HCT116 (cell line): ENCODE results near the gene PREP.

Experiments
- CEBPB ChIP-seq: IDR thresholded peaks from 2 replicates; pipeline ENCODE4 v1.6.1; 2012; ENCODE audit warnings: low read depth
- CTCF ChIP-seq, 3 experiments: fragments of 200-600 bp in 1 of 3; sonication (generic) in 1 of 3; IDR thresholded peaks in 2 of 3; conservative IDR thresholded peaks in 1 of 3; 2 replicates each; pipeline ENCODE4 v1.5.1; 2012 to 2017; ENCODE audit warnings: low read depth in 2 of 3, low read length in 2 of 3, antibody characterized with exemption in 1 of 3, borderline replicate concordance in 1 of 3, control low read depth in 1 of 3, mild to moderate bottlenecking in 1 of 3, mixed read lengths in 1 of 3, mixed run types in 1 of 3, moderate library complexity in 1 of 3; ENCODE audit not compliant: insufficient read depth in 1 of 3
- EZH2 ChIP-seq: fragments of 200-600 bp; sonication (generic); IDR thresholded peaks from 2 replicates; pipeline ENCODE4 v1.6.1; 2017; ENCODE audit warnings: antibody characterized with exemption, mixed run types
- FOSL1 ChIP-seq: IDR thresholded peaks from 2 replicates; pipeline ENCODE4 v1.6.1; 2012; ENCODE audit warnings: low read depth
- JUND ChIP-seq: IDR thresholded peaks from 2 replicates; pipeline ENCODE4 v1.6.1; 2012
- POLR2A ChIP-seq: IDR thresholded peaks from 2 replicates; pipeline ENCODE4 v1.7.0; 2011; ENCODE audit warnings: borderline replicate concordance; ENCODE audit not compliant: insufficient read depth, insufficient read length; ENCODE audit errors: extremely low read depth
- SIN3A ChIP-seq: IDR thresholded peaks from 2 replicates; pipeline ENCODE4 v1.6.1; 2012; ENCODE audit warnings: low read depth
- YY1 ChIP-seq: IDR thresholded peaks from 2 replicates; pipeline ENCODE4 v1.6.1; 2011; ENCODE audit warnings: low read length, low read depth, moderate library complexity, mild to moderate bottlenecking; ENCODE audit not compliant: insufficient replicate concordance; ENCODE audit errors: extremely low read depth
- ZFX ChIP-seq: fragments of 450-650 bp; IDR thresholded peaks from 2 replicates; pipeline ENCODE4 v1.6.1; 2017

- no peak for TF ChIP-seq SIN3A
- no peak for TF ChIP-seq POLR2A
- no peak for TF ChIP-seq EZH2
- no peak for TF ChIP-seq JUND
- no peak for TF ChIP-seq CTCF (IDR thresholded peaks at IDR 0.05 in 2 of 3, conservative IDR thresholded peaks at IDR 0.05 in 1 of 3; ENCODE audit: borderline replicate concordance in 1 of 3, insufficient read depth in 1 of 3, low read depth in 2 of 3, low read length in 2 of 3)
- TF ChIP-seq ZFX, result no peak
- TF ChIP-seq FOSL1, result no peak
- TF ChIP-seq CEBPB, result no peak
- TF ChIP-seq YY1, result no peak
Observed at GRCh38 chr6:105443941-105444340, 41.1 kb upstream of the PREP start.
